OCI-LY7 (cell line): ENCODE results near the gene CFAP20. TPM values are rescaled to one million over a fixed set of nuclear protein-coding genes. Genes with fewer than 3 reads are reported as not detected.

Experiments
- BruUV-seq: library from RNA; stranded (reverse); fragments of 400-500 nt; replicated peaks from 2 replicates; lab custom pipeline; 2021; lab: Mats Ljungman, UMichigan
- CTCF ChIA-PET: fragments of 300-600 bp; sonication (Branson Sonifier 250); formaldehyde crosslinking; loops from one replicate; lab custom pipeline; 2022; ENCODE audit warnings: antibody characterized with exemption; ENCODE audit not compliant: unreplicated experiment; lab: Charles Lee
- POLR2A ChIA-PET: fragments of 300-600 bp; sonication (Branson Sonifier 250); formaldehyde crosslinking; loops from one replicate; lab custom pipeline; 2022; ENCODE audit warnings: antibody characterized with exemption; lab: Charles Lee
- DNase-seq: peaks from one replicate; pipeline ENCODE4 v3.0.0-alpha.2; 2015; ENCODE audit warnings: low spot score
- H2AFZ ChIP-seq: fragments of 200-600 bp; sonication (generic), shearing (Covaris generic); 2 replicates; pipeline ENCODE4 v1.6.1; 2014; ENCODE audit warnings: mild to moderate bottlenecking, antibody characterized with exemption, low read length, moderate library complexity
- H3K27ac ChIP-seq: fragments of 200-600 bp; sonication (generic); 2 replicates; pipeline ENCODE4 v1.5.1; 2014; ENCODE audit warnings: mixed run types, low read depth, mild to moderate bottlenecking, moderate library complexity, low read length, inconsistent platforms; ENCODE audit not compliant: poor library complexity, severe bottlenecking
- H3K36me3 ChIP-seq: fragments of 200-600 bp; sonication (generic); 2 replicates; pipeline ENCODE4 v1.6.1; 2014; ENCODE audit warnings: mild to moderate bottlenecking, antibody characterized with exemption, low read length, moderate library complexity, mixed read lengths; ENCODE audit not compliant: insufficient read depth
- H3K4me1 ChIP-seq: fragments of 200-600 bp; sonication (generic); 2 replicates; pipeline ENCODE4 v1.5.1; 2014; ENCODE audit warnings: mild to moderate bottlenecking, low read length; ENCODE audit not compliant: insufficient read depth, poor library complexity, severe bottlenecking
- H3K4me2 ChIP-seq: fragments of 200-600 bp; sonication (generic); 2 replicates; pipeline ENCODE4 v1.6.1; 2014; ENCODE audit warnings: mild to moderate bottlenecking, low read length
- H3K4me3 ChIP-seq: fragments of 200-600 bp; sonication (generic); 2 replicates; pipeline ENCODE4 v1.5.1; 2014; ENCODE audit warnings: mild to moderate bottlenecking, low read depth, low read length; ENCODE audit not compliant: poor library complexity, severe bottlenecking
- H3K79me2 ChIP-seq: fragments of 200-600 bp; sonication (generic); 2 replicates; pipeline ENCODE4 v1.6.1; 2016; ENCODE audit warnings: low read depth, mild to moderate bottlenecking, low read length, moderate library complexity, mixed read lengths; ENCODE audit not compliant: insufficient read depth
- H3K9me2 ChIP-seq: fragments of 200-600 bp; sonication (generic); 2 replicates; pipeline ENCODE4 v1.6.1; 2016; ENCODE audit warnings: mild to moderate bottlenecking, low read length, mixed read lengths; ENCODE audit not compliant: insufficient read depth
- H3K9me3 ChIP-seq: fragments of 200-600 bp; sonication (generic); 2 replicates; pipeline ENCODE4 v1.6.1; 2014; ENCODE audit warnings: mild to moderate bottlenecking, mixed run types, low read length, mixed read lengths
- H4K20me1 ChIP-seq: fragments of 200-600 bp; sonication (generic); 2 replicates; pipeline ENCODE4 v1.6.1; 2014; ENCODE audit warnings: mild to moderate bottlenecking, antibody characterized with exemption, low read length, moderate library complexity, mixed read lengths; ENCODE audit not compliant: insufficient read depth
- EZH2phosphoT487 ChIP-seq: fragments of 200-600 bp; sonication (generic); IDR thresholded peaks from 2 replicates; pipeline ENCODE4 v1.6.1; 2018; ENCODE audit warnings: low read depth, borderline replicate concordance, mild to moderate bottlenecking, mixed run types, antibody characterized with exemption, low read length, moderate library complexity, mixed read lengths
- intact Hi-C: fragments of 100-400 bp; cut with micrococcal nuclease; formaldehyde crosslinking; loops from one replicate; pipeline ENCODE4 v1.10.0; 2022; ENCODE audit not compliant: unreplicated experiment
- total RNA-seq, 2 experiments: library from RNA; depleted of rRNA in 1 of 2; stranded (reverse); fragments of >200 nt in 1 of 2; shearing (Covaris generic) in 1 of 2; gene quantifications; 2 replicates each; pipeline ENCODE4 v1.2.3, GENCODE V29; 2014 to 2022
- TF ChIP-seq, protein P1 (sequence below): fragments of 200-600 bp; sonication (generic); conservative IDR thresholded peaks from 2 replicates; pipeline ENCODE4 v1.5.1; 2014; ENCODE audit warnings: mild to moderate bottlenecking, antibody characterized with exemption, low read length, moderate library complexity, mixed read lengths

Gene CFAP20
- total RNA-seq, 2 experiments from 2014 or later, result 46.4 to 89.2 TPM

- POLR2A ChIA-PET, result interaction anchor here (0.6 kb wide), 1 partner anchor 113 kb away, joined by 5 read pairs; no protein-coding TSS in a partner anchor
- no peak overlapping the region for H3K4me2 ChIP-seq
- H2AFZ ChIP-seq, result no peak overlapping the region
- H3K4me3 ChIP-seq, result no peak overlapping the region
- 0 out of 2 replicates have a peak, but pooled peaks cover 2% of the 10 kb centered on the region for H3K36me3 ChIP-seq
- H3K4me1 ChIP-seq, result no peaks in the 10 kb centered on the region
- no TSS peak for BruUV-seq
- no peaks in the 10 kb centered on the region for H3K9me2 ChIP-seq
- no peak for DNase-seq
- CTCF ChIA-PET, result no interaction called here
- H4K20me1 ChIP-seq, result no peaks in the 10 kb centered on the region
- intact Hi-C loops, result no loop called here
- H3K27ac ChIP-seq, result no peak overlapping the region
- TF ChIP-seq EZH2phosphoT487, result no peak
- TF ChIP-seq, protein P1, sequence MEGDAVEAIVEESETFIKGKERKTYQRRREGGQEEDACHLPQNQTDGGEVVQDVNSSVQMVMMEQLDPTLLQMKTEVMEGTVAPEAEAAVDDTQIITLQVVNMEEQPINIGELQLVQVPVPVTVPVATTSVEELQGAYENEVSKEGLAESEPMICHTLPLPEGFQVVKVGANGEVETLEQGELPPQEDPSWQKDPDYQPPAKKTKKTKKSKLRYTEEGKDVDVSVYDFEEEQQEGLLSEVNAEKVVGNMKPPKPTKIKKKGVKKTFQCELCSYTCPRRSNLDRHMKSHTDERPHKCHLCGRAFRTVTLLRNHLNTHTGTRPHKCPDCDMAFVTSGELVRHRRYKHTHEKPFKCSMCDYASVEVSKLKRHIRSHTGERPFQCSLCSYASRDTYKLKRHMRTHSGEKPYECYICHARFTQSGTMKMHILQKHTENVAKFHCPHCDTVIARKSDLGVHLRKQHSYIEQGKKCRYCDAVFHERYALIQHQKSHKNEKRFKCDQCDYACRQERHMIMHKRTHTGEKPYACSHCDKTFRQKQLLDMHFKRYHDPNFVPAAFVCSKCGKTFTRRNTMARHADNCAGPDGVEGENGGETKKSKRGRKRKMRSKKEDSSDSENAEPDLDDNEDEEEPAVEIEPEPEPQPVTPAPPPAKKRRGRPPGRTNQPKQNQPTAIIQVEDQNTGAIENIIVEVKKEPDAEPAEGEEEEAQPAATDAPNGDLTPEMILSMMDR, result no peak
- H3K9me3 ChIP-seq, result peaks cover 21% of the 10 kb centered on the region
- no peaks in the 10 kb centered on the region; the same call in 1 of the 2 replicates for H3K79me2 ChIP-seq
Measured at GRCh38 chr16:58137581-58137980, 8.4 kb upstream of the CFAP20 start.

- Histone ChIP-seq H3K9me2 (no peaks in the 10 kb centered on the region), H3K4me3 (peak overlapping the region; percentile 99), H2AFZ (peak overlapping the region; percentile 82), H3K4me2 (peak overlapping the region; percentile 97), H3K36me3 (0 out of 2 replicates have a peak, but pooled peaks cover 4% of the 10 kb centered on the region), H3K9me3 (no peaks in the 10 kb centered on the region), H3K27ac (peak overlapping the region; percentile 88), H3K79me2 (peaks cover 49% of the 10 kb centered on the region), H3K4me1 (peaks cover 34% of the 10 kb centered on the region), H4K20me1 (peaks cover 38% of the 10 kb centered on the region)
- ChIA-PET CTCF (interaction anchor here (0.6 to 1.0 kb wide), 2 partner anchors 7 to 147 kb away, joined by 3 read pairs; no protein-coding TSS in a partner anchor), POLR2A (interaction anchor here (0.6 to 1.5 kb wide), 13 partner anchors 8 to 461 kb away, joined by 3 to 5 read pairs (median 3); no protein-coding TSS in a partner anchor)
- no TSS peak for BruUV-seq
- peak; percentile 57 for DNase-seq
- TF ChIP-seq EZH2phosphoT487, result no peak
- TF ChIP-seq, protein P1, result no peak
- intact Hi-C loops, result loop anchor here (2.0 to 5.0 kb wide), 3 partner anchors 68 to 231 kb away; partner anchors contain the start of genes USB1 and ZNF319
Measured at GRCh38 chr16:58128711-58129096, 477 bp downstream of the CFAP20 start.

GRCh38 chr16:58128181-58128631 is 975 bp downstream of the CFAP20 start:
- Histone ChIP-seq H3K9me3 (no peaks in the 10 kb centered on the region), H3K79me2 (peaks cover 52% of the 10 kb centered on the region), H3K36me3 (0 out of 2 replicates have a peak, but pooled peaks cover 4% of the 10 kb centered on the region), H3K4me1 (peaks cover 35% of the 10 kb centered on the region), H4K20me1 (peaks cover 39% of the 10 kb centered on the region), H3K27ac (peak overlapping the region; percentile 88), H3K4me2 (peak overlapping the region; percentile 97), H2AFZ (no peak overlapping the region), H3K9me2 (no peaks in the 10 kb centered on the region), H3K4me3 (peak overlapping the region; percentile 99)
- TF ChIP-seq EZH2phosphoT487, result no peak
- TF ChIP-seq, protein P1, result no peak
- no peak for DNase-seq
- intact Hi-C loops, result loop anchor here (2.0 to 5.0 kb wide), 3 partner anchors 69 to 231 kb away; partner anchors contain the start of genes USB1 and ZNF319
- ChIA-PET CTCF (interaction anchor here (0.6 kb wide), 1 partner anchor 146 kb away, joined by 3 read pairs; no protein-coding TSS in a partner anchor), POLR2A (interaction anchor here (0.9 to 1.5 kb wide), 7 partner anchors 8 to 110 kb away, joined by 3 to 5 read pairs (median 3); no protein-coding TSS in a partner anchor)
- no TSS peak for BruUV-seq
